HG03432 (cell line): ENCODE results near the gene CPNE4.
"Not testable (repeated sequence)": the region's sequence is repeated elsewhere in the genome, so short reads cannot be mapped to it uniquely, and the experiment has no call there.

Experiments used
- ATAC-seq: cut with Tn5 transposase; IDR thresholded peaks from one replicate; pipeline ENCODE4 v1.9.1; 2021; ENCODE audit warnings: mild to moderate bottlenecking, moderate library complexity; ENCODE audit not compliant: unreplicated experiment

The CPNE4 gene

GRCh38 chr3:132034486-132035464, at the start of gene CPNE4:
Gene CPNE4 (minus strand): TSS chr3:132035014.
- ATAC-seq, result peak; percentile 97

GRCh38 chr3:132083583-132084279, 48.9 kb upstream of the CPNE4 start:
- no peak for ATAC-seq

GRCh38 chr3:132083159-132083558, 48.3 kb upstream of the CPNE4 start:
- no peak for ATAC-seq

- no peak for ATAC-seq
Observed at GRCh38 chr3:132079147-132079546, 44.3 kb upstream of the CPNE4 start.

- ATAC-seq, result no peak
Observed at GRCh38 chr3:132073771-132074170, 39.0 kb upstream of the CPNE4 start.

GRCh38 chr3:132071043-132071442, 36.2 kb upstream of the CPNE4 start:
- ATAC-seq, result no peak

- no peak for ATAC-seq
Observed at GRCh38 chr3:132064114-132064513, 29.3 kb upstream of the CPNE4 start.

- no peak for ATAC-seq
Observed at GRCh38 chr3:132062535-132062934, 27.7 kb upstream of the CPNE4 start.

- no peak for ATAC-seq
Observed at GRCh38 chr3:132055872-132056271, 21.1 kb upstream of the CPNE4 start.

GRCh38 chr3:132047209-132047608, 12.4 kb upstream of the CPNE4 start:
- no peak for ATAC-seq

GRCh38 chr3:132044874-132045273, 10.1 kb upstream of the CPNE4 start:
- ATAC-seq, result not testable (repeated sequence)

GRCh38 chr3:132042681-132043080, 7.9 kb upstream of the CPNE4 start:
- ATAC-seq, result no peak

GRCh38 chr3:132038198-132038825, 3.5 kb upstream of the CPNE4 start:
- no peak for ATAC-seq

GRCh38 chr3:132037581-132037980, 2.8 kb upstream of the CPNE4 start:
- ATAC-seq, result no peak

- no peak for ATAC-seq
Observed at GRCh38 chr3:132037056-132037455, 2.2 kb upstream of the CPNE4 start.

GRCh38 chr3:132034097-132034485, 723 bp downstream of the CPNE4 start:
- no peak for ATAC-seq

GRCh38 chr3:132033471-132033870, 1.3 kb downstream of the CPNE4 start:
- no peak for ATAC-seq

- no peak for ATAC-seq
Observed at GRCh38 chr3:132032959-132033358, 1.9 kb downstream of the CPNE4 start.

GRCh38 chr3:132029182-132029902, 5.5 kb downstream of the CPNE4 start:
- ATAC-seq, result peak; percentile 93

- no peak for ATAC-seq
Observed at GRCh38 chr3:132022914-132023313, 11.9 kb downstream of the CPNE4 start.

- no peak for ATAC-seq
Observed at GRCh38 chr3:132020058-132020457, 14.8 kb downstream of the CPNE4 start.
